ENCODE data around the gene KRTAP10-12.

Gene KRTAP10-12

DNA sequence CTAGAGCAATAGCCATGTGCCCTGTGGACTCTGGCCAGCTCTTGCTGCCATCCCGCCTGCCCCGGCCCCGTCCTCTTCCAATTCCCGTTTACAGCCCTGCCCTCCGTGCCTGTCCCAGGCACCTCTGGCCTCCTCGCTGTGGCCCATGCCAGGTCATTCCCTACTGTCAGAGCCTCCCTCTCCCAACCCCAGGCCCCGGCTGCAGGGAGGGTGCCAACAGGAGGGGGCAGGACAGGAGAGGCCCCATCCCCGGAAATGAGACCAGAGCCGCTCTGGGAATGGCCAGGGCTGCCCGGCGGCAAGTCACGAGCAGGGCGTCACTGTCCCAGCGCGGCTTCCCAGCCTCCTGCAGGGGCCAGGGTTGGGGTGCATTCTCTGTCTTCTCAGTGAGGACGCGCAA lies 37.9 kb downstream of the KRTAP10-12 start:
- no peak for DNase-seq

DNA sequence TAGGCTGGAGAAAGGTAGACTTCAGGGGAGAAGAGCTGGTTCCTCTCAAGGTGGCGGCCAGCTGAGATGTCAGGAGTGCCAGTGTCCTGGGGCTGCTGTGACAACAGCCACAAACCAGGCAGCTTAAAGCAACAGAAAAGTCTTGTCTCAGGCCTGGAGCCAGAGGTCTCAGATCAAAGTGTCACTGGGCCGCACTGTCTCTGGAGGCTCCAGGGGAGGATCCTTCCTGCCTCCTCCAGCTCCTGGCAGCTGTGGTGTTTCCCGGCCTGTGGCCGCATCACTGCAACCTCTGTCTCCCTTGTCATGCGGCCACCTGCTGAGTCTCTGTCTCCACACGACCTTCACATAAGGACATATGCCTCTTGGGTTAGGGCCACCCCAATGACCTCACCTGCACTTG lies 38.8 kb downstream of the KRTAP10-12 start:
- DNase-seq = no peak

DNA sequence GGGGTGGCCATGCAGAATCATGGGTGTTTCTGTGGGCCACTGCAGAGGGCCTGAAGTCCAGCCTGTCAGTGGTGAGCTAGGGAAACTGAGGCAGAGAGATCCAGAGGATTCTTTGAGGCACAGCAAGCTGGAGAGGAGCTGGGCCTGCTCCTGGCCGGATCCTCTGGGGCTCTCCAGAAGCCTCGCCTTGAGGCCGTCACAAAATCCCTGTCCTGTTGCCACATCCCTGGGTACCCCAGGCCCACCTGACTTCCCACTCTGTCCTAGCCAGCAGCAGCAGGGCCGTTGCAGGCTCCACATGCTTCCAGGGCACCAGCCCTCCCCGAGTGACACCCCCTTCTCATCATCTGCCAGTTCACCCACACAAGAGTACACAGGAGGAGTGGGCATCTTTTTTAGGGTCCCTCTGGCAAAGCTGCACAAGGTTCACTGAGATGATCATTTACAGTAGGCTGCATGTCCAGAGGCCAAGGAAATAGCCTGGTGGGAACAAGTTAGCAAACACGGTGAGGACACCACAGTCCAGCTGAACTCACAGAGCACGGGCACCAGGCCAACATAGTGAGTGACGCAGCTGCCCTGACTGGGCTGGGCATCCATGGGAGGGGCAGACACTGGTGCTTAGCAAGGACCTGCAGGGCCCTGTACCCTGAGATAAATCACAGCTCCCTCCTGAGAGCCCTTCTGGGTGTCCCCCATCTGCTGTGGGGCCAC lies 39.5 kb downstream of the KRTAP10-12 start:
- DNase-seq = no peak

DNA sequence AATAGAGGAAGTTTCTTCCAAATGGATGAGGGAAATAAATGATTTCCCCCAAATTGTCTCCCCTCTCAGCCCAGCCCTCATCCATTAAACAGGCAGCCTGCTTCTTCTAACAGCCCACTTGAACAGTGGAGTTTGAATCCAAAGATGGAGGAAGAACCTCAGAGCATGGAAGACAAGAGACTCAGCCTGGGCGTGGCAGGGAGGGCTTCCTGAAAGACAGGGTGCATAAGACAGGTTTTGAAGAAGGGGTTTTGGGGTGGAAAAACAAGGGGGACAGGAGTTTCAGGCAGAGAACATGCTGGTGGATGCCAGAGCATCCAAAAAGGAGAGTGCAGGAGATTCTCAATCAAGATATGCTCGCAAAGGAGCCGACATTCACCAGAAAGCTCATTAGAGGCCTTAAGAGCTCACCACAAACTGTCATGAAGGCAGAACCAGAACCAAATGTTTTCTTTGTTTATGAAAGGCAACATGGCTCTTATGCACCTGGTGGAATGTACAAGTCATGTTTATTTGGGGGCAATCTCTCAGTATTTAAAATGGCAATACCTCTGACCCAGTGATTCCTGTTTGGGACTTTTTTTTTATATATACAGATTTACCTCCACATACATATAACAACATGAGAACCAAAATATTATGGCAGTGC lies 40.9 kb downstream of the KRTAP10-12 start:
- no peak for DNase-seq

DNA sequence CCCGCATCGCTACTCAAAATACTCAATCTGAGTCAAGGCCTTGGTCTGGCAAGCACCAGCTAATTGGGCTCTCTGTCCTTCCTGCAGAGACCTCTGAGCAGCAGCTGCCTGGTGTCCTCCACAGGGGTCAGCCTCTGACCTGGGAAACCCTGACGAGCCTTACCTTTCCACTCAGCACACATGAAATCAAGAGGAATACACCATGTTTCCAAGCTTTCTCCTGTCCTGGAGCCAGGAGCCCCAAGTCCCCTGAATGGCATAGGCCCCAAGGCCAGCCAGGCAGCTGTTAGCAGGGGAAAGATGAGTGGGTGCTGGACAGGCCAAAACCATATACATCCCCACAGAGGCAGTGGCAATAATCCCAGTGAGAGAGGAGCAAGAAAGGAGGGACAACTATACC lies 41.6 kb downstream of the KRTAP10-12 start:
- no peak for DNase-seq

DNA sequence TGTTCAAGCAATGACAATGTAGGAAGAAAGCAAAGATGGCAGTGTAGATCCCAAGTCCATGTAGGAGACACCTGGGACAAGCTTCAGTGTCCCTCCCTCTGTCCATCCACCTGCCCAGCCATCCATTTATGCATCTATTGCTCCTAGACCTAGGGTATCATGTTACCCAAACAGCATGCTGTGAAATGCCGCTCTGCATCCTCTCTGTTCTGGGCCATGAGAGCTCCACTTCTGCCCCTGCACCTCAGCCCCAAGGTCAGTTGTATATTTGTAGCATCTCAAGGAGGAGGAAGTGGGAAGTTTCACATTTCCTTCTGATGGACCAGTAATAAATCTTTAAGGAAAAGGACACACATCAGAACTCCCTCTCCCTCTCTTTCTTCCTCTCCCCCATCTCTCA lies 42.3 kb downstream of the KRTAP10-12 start:
- DNase-seq = no peak

DNA sequence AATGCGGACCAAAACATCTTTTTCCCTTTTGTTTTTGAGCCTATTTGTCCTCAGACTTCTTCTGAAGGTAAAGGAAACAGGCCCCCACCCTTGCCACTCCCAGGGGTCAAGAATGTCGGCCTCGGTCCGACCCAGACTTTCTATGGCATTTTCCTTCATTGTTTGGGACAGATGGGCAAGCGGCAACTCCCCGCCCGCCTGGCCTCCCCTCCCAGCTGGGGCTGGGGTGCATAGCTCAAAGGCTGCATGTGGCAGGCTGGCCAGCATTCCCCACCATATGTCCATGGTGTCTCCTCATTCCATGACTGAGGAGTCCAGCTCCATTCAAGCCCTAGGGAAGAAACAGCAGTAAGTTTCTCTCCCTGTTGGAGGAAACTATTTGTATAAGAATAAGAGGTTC lies 43.8 kb downstream of the KRTAP10-12 start:
- DNase-seq = no peak

DNA sequence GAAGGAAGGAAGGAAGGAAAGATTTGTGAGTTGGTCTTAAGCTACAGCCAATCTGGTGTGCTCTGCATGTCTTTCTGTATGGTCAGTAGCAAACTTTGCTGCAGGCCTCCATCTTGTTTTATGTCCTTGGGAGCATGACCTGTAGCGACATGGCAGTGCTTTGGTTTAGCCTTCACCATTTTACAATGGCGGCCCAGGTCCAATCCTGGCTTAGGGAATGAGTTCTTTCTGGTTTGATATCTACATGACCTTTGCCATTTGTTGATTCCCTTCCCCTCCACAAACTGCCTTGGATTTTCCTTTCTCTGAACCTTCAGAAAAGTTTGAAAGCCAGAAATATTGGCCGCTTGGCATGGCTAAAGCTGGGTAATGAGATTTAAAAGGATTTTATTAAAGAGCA lies 44.9 kb downstream of the KRTAP10-12 start:
- no peak for DNase-seq

DNA sequence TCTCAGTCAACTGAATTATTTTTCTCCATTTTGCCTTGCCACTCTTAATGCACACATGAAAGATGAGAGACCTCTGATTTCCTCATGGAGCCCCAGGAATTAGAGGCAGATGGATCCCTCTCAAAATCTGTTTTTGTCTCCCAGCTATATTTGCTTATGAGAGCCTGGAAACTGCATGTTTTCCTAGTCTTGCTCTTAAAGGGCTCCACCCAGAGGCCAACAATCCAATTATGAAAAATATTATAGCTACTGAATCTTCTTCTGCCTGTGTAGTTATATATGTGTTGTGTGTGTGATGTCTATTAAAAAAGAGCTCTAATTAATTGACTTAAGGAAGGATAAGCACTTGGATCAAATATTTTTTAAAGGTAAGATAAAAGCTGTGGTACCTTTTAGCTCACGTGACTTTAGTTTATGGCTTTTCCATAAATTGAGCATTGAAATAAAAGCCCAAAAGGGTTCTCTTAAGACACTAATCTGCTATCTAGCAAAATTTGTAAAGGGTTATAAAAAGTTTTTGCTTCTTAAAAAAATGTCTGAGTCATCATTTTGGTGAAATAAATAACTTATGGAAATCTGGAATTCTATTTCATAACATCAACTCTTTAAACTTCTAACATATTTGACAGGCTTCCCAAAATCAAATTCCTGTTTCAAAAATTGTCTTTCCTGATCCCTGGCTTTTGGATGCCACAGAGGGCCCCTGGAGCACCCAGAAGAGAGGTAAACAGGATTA lies 45.6 kb downstream of the KRTAP10-12 start:
- no peak for DNase-seq
